Measurements from ENCODE around the gene SLC35F4.
"Not testable (repeated sequence)": the region's sequence is repeated elsewhere in the genome, so short reads cannot be mapped to it uniquely, and the experiment has no call there.

Gene SLC35F4

DNA sequence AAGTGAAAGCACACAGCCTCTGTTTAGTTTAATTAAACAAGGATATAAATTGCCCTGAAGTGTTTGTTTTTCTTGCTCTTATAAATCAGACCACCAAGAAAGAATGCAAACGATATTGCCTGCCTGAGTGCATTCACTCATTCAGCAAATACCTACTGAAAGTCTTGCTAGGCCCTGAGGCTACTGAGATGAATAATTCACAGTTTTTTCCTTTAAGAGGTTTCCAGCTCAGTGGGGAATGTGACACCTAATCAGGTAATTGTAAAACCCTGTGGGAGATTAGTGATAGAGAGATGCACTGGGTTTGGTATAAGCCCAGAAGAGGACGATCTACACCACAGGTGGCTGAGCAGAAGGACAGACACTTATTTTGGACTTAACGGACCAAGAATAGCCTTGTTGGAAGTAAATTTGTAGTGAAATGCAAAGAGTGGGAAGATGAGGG is 151.4 kb downstream of the SLC35F4 start:
- no peak for ATAC-seq

DNA sequence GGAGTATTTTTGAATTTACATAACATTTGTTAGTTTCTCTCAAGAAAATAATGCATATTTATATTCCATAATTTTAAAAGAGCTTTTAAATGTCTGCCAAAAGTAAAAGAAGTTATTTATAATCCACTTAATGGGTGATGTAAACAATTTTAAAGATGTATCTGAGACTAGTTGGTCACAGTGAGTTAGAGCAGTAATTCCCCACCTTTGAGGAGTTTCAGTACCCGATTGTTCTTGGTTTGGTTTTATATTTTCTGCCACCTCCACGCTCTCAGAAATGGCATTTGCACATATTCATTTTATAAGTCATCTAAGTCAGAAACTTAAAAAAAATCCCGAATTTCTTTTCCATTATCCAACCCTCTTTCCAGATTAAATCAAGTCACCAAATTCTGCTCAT is 153.2 kb downstream of the SLC35F4 start:
- no peak for ATAC-seq

DNA sequence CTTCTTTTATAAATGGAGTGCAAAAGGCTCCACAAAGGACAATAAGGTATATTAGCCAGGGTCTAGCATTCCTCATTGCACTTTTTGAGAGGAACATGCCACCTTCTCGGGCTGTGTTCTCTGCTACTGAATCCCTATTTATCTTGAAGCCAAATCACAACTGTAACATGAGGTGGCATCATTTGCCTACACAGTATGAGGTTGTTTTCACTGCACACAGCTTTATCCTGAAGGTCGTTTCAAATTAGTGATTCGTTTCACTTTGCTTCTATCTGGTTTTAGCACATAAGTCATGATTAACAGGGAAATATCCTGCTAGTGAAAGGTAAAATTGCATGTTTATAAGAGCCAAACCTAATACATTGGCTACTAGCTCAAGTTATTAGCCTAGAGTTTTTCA is 153.8 kb downstream of the SLC35F4 start:
- ATAC-seq: no peak

DNA sequence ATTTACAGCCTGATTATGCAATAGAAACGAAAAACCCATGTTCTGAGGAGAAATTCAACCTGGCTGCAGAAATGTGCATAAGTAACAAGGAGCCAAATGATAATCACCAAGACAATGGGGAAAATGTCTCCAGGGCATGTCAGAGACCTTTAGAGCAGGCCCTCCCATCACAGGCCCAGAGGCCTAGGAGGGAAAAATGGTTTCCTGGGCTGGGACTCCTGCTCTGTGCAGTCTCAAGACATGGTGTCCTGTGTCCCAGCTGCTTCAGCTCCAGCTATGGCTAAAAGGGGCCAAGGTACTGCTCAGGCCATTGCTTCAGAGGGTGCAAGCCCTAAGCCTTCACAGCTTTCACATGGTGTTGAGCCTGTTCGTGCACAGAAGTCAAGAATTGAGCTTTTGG is 156.0 kb downstream of the SLC35F4 start:
- ATAC-seq: no peak

DNA sequence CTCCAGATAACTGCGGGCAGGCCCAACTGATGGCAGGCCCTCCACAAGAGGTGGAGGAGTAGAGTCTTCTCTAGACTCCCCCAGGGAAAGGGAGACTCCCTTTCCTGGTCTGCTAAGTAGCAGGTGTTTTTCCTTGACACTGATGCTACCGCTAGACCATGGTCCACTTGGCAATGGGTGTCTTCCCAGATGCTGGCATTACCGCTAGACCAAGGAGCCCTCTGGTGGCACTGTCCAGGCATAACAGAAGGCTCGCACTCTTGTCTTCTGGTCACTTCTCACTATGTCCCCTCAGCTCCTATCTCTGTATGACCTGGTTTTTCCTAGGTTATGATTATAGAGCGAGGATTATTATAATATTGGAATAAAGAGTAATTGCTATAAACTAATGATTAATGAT is 156.8 kb downstream of the SLC35F4 start:
- not testable (repeated sequence) for ATAC-seq

DNA sequence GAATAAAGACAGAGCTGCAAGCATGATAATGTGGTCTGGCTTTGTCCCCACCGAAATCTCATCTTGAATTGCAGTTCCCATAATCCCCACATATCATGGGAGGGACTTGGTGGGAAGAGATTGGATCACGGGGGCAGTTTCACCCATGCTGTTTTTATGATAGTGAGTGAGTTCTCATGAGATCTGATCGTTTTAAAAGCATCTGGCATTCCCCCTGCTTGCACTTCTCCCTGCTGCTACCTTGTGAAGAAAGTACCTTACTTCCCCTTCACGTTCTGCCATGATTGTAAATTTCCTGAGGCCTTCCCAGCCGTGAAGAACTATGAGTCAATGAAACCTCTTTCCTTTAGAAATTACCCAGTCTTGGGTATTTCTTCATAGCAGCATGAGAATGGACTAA is 158.7 kb downstream of the SLC35F4 start:
- no peak for ATAC-seq

DNA sequence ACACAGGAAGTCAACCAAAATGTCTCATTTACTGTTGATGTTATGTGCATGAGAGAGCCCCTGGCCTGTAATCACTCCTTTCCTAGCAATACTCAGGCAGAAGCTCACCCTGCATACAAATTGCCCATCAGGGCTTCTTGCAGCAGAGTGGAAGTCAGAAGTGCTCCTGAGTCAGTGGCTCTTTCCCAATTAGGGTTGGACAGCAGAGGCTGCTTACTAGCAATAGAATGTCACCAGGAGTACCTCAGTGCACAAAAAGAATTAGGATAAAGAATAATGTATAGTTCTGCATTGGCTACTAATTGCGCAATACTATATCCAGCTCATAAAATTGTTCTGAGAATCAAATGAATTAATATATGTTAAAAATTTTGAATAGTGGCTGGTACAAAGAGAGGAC is 161.1 kb downstream of the SLC35F4 start:
- no peak for ATAC-seq

DNA sequence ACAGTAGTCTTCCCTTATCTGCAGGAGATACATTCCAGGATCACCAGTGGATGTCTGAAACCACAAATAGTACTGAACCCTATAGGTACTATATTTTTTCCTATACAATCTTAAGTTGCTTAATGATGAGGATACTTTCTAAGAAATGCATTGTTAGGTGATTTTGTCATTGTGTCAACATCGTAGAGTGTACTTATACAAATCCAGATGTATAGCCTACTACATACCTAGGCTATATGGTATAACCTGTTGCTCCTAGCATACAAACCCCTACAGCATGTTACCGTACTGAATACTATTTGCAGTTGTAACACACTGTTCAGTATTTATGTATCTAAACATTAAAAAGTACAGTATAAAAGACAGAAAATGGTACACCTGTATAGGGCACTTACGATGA is 165.9 kb downstream of the SLC35F4 start:
- no peak for ATAC-seq

DNA sequence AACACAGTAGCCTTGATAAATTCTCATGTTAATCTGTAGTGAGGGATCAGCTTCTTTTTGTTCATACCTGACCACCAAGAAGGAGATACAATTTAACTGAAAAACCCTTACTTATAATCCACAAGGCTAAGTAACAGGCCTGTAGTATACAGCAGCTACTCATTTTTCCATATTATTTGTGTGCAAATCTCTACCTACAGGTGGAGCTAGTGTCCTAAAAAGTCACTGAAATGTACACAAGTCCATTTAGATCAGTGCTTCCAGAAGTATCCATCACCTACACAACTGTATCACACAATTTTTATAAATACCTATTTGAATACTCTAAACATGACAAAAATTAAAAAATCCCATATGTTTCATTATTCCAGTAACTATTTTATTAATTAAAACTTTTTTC is 173.2 kb downstream of the SLC35F4 start:
- ATAC-seq: no peak

DNA sequence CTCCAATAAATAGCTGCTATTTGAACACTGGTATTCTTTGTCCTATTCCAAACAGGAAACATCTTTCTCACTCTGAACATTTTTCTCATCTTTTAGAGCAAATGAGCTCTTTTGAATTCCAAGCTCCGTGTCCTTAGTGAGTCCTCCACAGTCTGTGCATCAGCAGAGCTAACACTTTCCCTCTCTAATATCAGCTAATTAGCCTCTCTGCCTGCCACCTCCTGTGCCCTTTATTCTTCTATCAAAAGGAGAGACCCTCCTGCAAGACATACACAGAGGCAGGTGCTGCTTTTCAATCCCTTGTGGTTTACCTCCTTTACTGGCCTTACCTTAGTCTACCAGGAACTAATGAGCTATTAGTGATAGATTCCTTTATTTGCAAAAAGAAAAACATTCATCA is 178.5 kb downstream of the SLC35F4 start:
- ATAC-seq: no peak

DNA sequence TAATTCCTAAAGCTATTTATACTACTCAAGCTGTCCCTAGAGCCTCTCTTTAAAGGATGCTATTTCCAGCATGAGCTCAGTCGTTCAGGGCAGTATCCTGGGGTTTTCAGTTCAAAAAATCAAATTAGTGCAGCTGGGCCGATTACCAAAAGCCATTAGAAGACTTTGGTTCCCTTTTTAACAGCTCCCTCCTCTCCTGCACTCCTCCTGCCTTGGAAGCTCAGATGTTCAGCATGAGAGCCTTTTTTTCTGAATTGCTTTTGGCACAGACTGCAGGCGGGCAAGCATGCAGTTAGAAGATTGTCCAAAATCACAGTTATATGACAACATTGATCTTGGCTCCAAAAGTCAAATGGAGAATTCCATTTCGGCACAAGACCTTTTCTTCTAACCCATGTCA is 179.6 kb downstream of the SLC35F4 start:
- no peak for ATAC-seq

DNA sequence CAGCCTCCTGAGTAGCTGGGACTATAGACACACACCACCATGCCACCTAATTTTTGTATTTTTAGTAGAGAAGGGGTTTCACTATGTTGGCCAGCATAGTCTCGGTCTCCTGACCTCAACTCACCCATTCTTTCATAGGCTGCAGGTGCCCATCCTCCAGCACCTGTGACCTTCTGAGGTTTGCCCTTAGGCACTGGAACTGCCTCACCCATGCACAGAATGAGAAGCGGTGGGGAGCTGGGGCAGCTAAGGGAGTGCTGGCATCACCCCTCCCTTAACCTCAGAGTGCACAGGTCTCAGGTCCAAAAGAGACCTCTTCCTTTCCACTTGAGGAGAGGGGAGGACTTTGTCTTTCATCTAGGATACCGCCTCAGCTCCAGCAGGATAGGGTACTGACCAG is 194.9 kb downstream of the SLC35F4 start:
- ATAC-seq: no peak

DNA sequence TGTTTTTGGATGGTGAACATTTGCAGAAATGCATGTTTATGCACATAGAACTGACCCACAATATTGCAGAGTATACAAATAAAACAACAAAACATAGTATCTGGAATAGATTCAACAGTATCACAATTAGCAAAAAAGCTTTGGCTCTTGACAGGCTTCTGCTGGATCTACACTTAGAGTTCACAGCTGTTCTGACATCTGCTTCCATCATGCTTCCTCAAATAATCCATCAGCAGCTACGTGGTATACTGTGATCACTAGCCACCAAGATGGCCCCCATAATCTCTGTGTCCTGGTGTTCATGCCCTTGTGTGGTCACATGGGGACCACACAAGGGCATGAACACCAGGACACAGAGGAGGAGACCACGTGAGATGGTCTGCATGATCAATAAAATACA is 205.7 kb downstream of the SLC35F4 start:
- ATAC-seq: no peak

DNA sequence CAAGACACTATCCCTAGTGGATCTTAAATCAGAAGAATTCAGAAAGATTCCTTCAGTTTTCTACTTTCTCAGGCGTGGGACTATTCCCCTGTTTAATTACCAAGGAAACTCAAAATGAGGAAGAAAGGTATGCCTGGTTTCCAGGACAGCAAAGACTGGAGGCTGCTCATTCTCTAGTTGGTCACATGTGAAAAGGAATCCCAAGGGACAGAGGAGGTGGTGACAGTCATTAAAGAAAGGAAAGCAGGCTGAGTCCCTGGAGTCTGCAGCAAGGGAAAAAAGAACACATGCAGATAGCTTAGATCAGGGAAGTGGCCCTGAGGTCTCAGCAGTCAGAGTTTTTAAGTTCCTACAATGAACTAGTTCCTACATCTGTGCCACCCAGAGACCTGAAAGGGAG is 206.8 kb downstream of the SLC35F4 start:
- ATAC-seq: no peak

DNA sequence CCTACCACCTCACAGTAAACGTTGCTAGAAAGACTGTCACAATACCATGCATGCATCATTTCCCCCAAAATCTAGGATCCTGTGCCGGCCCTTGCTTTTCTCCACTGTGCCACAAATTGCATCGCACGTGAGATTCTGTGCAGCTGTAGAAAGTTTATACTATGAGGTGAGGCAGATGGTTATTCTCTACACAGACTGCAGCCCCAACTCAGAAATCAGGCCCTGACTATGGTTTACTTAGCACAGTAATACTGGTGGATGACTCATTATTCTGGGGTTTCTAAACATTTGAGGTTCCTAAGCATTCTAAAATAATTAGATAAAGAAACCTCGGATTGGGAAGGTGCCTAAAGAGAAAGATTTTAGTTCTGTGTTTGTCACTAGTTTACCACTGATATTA is 208.4 kb downstream of the SLC35F4 start:
- no peak for ATAC-seq

DNA sequence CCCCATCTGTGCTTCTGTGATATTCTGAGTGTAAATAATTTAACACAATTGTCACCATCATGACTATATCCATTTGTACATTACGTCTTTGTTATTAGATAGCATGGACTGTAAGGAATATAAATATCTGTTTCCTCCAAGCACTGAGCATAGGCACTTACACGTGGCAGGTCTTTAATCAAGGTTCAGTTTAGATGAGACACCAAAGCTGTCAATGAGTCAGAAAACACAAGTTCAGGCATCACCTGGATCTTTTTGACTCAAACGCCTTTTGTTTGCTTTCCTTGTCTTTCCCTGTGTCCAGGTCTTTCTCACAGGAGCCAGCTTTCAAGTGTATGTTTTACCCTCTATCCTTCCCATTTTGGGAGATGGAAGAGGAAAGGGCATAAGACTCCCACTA is 209.0 kb downstream of the SLC35F4 start:
- no peak for ATAC-seq

DNA sequence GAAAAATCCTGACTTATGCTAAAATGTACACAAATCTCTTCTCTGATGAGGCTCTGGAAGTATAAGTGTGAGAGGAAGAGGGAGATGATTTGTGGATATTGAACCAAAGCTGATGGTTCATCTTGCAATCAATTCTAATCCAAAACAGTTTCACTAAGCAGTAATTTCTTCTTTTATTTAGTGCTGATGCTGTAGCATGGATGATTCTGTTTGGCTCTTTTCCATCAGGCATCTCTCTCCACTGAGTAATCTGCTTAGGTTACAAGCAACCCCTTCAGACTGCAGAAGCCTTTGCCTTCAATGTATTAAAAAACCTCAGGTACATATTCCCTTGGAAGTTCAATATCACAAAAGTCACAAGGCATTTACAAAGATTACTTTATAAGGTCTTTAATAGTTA is 213.1 kb downstream of the SLC35F4 start:
- no peak for ATAC-seq

DNA sequence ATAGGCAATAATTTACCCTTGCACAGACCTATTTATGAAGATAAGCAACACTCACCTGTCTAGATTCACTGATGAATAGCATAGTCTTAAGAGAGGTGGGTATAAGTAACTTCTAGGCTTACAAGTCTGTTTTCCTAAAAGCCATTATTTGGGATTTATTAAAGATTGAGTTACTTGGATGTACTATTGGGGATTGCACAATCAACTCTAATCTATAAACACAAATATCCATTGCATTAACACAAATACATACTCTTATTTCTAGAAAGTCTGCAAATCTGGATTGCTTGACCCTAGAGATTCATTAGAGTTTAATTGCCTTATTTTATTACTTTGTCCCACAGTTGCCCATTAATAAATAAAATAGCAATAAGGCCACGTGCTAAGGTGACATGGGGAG is 224.1 kb downstream of the SLC35F4 start:
- no peak for ATAC-seq

DNA sequence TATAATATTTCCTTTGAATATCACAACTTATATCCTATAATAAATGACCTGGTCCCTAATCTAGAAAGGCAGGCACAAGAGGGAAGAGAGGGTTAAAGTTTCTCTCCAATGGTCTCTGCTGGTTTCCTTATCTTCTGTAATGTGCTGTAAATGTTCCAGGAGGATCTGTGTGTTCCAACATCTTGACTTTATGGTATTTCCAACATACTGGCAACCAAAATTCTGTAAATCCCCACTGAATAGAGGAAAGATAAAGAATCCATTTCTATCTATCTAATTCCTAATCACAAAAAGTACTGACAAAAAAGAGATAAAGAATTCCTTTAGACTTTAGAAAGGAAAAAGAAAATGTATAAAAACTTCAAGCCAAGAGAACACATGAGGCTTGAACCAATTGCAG is 225.9 kb downstream of the SLC35F4 start:
- no peak for ATAC-seq

DNA sequence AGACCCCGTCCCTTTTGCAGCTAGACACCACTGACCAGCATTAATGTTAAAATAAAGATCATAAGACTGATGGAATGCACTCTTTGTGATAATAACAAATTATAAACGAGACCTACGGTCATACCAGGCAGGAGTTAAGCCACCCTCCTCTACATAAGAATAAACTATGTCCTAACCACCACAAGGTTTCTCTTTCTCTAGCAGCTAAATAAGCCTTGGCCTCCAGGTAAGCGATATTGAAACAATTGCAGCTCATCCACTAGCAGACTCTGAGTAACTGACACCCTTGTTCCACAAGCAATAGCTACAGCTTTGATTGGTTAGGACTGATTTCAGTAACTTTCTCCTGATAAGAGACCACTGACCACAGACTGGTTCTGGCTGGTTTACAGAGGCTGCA is 228.0 kb downstream of the SLC35F4 start:
- ATAC-seq: no peak

DNA sequence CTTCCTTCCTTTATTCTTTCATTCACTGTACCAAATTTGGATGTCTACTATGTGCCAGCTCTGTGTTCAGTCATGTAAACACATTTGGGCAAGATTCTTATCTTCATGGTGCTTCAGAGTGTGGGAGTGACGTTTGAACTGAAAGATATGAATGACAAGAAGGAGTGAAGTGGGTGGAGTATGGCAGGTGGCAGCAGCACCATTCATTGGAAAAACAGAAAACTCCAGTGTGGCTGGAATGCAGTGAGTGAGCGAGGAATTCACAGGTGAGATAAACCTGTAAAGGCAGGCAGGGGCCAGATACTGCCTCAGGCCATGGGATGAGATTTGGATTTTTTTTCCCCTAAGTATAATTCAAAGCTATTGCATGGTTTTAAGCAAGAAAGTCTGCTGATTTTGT is 231.6 kb downstream of the SLC35F4 start:
- no peak for ATAC-seq

DNA sequence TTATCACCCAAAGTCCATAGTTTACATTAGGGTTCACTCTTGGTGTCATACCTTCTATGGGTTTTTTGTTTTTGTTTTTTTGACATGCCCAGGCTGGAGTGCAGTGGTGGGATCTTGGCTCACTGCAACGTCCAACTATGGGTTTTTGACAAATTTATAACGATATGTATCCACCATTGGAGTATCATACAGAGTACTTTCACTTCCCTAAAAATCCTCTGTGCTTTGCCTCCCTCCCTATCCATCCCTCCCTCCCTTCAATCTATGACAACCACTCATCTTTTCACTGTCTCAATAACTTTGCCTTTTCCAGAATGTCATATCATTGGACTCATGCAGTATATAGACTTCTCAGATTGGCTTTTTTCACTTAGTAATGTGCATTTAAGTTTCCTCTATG is 233.2 kb downstream of the SLC35F4 start:
- no peak for ATAC-seq

DNA sequence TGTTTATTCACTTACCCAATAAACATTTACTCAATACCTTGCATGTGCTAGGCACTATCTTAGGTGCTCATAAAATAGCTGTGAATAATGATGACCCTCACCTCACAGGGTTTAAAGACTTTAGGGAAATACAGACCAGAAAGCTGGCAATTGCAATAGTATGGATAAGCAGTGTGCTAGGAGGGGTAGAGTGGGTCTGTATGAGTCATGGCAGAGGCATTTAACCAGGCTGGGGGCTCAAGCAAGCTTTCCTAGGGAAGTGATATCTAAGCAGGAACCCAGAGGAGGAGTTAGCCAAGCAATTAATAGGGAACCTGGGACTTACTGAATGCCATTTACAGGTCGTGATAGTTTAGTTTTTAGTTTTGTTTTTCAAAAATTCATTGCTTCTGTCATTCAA is 248.4 kb downstream of the SLC35F4 start:
- ATAC-seq: no peak

DNA sequence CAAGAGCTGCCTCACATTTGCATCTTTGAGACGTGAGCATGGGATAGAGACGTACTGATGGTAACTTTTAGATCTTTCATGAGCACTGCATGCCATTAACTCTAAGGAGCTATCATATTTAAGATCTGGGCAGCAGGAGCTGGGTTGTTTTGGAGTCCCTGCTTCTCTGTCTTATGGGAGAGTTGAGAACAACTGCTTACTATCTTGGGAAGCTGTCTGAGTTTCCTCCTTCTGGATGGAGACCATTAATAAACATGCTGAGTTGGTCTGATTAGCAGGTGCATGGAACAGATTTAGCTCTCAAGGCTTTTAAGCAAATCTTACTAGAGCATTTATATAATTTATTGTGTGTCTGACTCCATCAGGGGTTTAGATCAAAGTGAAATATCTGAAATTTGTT is 252.9 kb downstream of the SLC35F4 start:
- ATAC-seq: no peak

DNA sequence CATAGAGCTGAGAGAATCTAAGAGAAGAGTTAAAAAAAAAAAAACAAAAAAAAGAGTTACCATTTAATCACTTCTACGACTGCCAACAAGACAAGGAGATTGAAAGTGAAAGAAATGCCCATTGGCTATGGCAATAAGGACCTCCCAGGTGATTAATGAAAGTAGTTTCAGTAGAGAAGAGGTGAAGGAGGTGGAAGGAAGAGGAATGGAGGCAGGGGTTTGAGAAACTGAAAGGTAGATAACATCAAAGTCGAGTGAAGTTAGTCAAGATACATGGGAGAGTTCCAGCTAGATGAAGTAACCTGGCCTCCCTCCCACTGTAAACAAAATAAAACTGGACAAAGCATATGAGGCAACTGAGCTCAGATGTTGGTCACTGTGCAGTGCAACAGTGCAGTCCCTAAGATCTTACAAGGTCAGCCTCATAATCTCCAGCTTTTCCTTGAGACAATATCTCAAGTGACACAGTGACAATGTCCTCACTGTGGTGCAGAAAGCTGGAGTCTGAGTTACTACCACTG is 254.3 kb downstream of the SLC35F4 start:
- ATAC-seq: no peak

DNA sequence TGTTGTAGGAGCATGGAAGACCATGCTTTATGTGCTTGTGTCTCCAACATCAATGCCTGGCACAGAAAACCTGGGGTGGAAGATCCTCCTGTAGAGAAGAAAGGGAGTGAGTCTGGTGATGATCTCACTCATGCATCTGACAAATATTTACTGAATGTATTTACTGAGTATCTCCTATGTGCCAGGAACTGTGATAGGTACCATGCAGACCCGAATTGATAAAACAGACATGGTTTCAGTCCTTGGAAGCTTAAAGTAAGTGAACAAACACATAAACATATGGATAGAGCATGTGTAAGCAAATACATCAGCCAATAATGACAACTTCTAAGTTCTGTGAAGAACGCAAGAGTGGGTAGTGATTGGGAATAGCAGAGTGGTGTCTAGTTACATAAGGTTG is 255.3 kb downstream of the SLC35F4 start:
- no peak for ATAC-seq
